ENCODE results near the gene RPL28. TPM values are rescaled to one million over a fixed set of nuclear protein-coding genes. Genes with fewer than 3 reads are reported as not detected.
"Not testable (repeated sequence)": the region's sequence is repeated elsewhere in the genome, so short reads cannot be mapped to it uniquely, and the experiment has no call there.

Gene RPL28
- polyA plus RNA-seq, 3 donors, result 888 to 2,238 (median 2,131) TPM

GRCh38 chr19:55406826-55407549 is 21.3 kb downstream of the RPL28 start:
- 9 to 19% (median 16%) methylated on average over 28 to 35 of the region's 35 CpGs for WGBS, 3 donors
- H3K27ac ChIP-seq (ENCODE audit: low read depth, low read length), result peak overlapping the region; percentile 20

GRCh38 chr19:55407550-55407799 is 21.7 kb downstream of the RPL28 start, which contains the start of gene UBE2S:
Gene UBE2S (minus strand): TSS chr19:55407788. CDS start chr19:55407589, 199 bp downstream.
- peak within 1 kb of the TSS; percentile 97 for H3K27ac ChIP-seq (ENCODE audit: low read depth, low read length)
- 0 to 2% (median 1%) methylated on average over 29 to 36 of the region's 36 CpGs for WGBS, 3 donors

- 0 to 1% (median 1%) methylated on average over 67 to 72 of the region's 72 CpGs for WGBS, 3 donors
- peak overlapping the region; percentile 97 for H3K27ac ChIP-seq (ENCODE audit: low read depth, low read length)
Measured at GRCh38 chr19:55407800-55408532, 22.2 kb downstream of the RPL28 start.

GRCh38 chr19:55408533-55408872 is 22.8 kb downstream of the RPL28 start:
- WGBS, 3 donors, result 54 to 71% (median 62%) methylated on average over 9 of the region's 9 CpGs

GRCh38 chr19:55409179-55409578 is 23.4 kb downstream of the RPL28 start:
- not testable (repeated sequence) for H3K27ac ChIP-seq (ENCODE audit: low read depth, low read length)

More at GRCh38 chr19:55408533-55408872, 22.8 kb downstream of the RPL28 start:
- H3K27ac ChIP-seq (ENCODE audit: low read depth, low read length), result peak overlapping the region; percentile 82

GRCh38 chr19:55410168-55410567 is 24.4 kb downstream of the RPL28 start:
- H3K27ac ChIP-seq (ENCODE audit: low read depth, low read length), result no peak overlapping the region
- WGBS, 3 donors, result 94 to 98% (median 95%) methylated on average over 2 of the region's 2 CpGs

More at GRCh38 chr19:55409179-55409578, 23.4 kb downstream of the RPL28 start:
- 89 to 98% (median 98%) methylated on average over 8 of the region's 8 CpGs for WGBS, 3 donors

GRCh38 chr19:55418185-55418584 is 32.5 kb downstream of the RPL28 start:
- WGBS, 3 donors, result 7 to 21% (median 16%) methylated on average over 7 of the region's 7 CpGs
- H3K27ac ChIP-seq (ENCODE audit: low read depth, low read length), result no peak overlapping the region

- H3K27ac ChIP-seq (ENCODE audit: low read depth, low read length), result no peak overlapping the region
- WGBS, 3 donors, result 49 to 68% (median 66%) methylated on average over 5 of the region's 5 CpGs
Measured at GRCh38 chr19:55419103-55419502, 33.4 kb downstream of the RPL28 start.

GRCh38 chr19:55419624-55420236 is 34.0 kb downstream of the RPL28 start:
- WGBS, 3 donors, result 65 to 79% (median 71%) methylated on average over 5 of the region's 5 CpGs

GRCh38 chr19:55421281-55421680 is 35.5 kb downstream of the RPL28 start:
- not testable (repeated sequence) for H3K27ac ChIP-seq (ENCODE audit: low read depth, low read length)
- WGBS, 3 donors, result 37 to 65% (median 46%) methylated on average over 4 of the region's 4 CpGs

More at GRCh38 chr19:55419624-55420236, 34.0 kb downstream of the RPL28 start:
- H3K27ac ChIP-seq (ENCODE audit: low read depth, low read length), result no peak overlapping the region

- WGBS, 3 donors, result 69 to 76% (median 75%) methylated on average over 13 of the region's 13 CpGs
- no peak overlapping the region for H3K27ac ChIP-seq (ENCODE audit: low read depth, low read length)
Measured at GRCh38 chr19:55423225-55424005, 37.7 kb downstream of the RPL28 start.

- WGBS, 3 donors, result 74 to 83% (median 83%) methylated on average over 3 of the region's 3 CpGs
- H3K27ac ChIP-seq (ENCODE audit: low read depth, low read length), result no peak overlapping the region
Measured at GRCh38 chr19:55424518-55424917, 38.8 kb downstream of the RPL28 start.

- 49 to 78% (median 72%) methylated on average over 2 of the region's 2 CpGs for WGBS, 3 donors
- no peak overlapping the region for H3K27ac ChIP-seq (ENCODE audit: low read depth, low read length)
Measured at GRCh38 chr19:55426042-55426441, 40.3 kb downstream of the RPL28 start.

- WGBS, 3 donors, result 86 to 94% (median 92%) methylated on average over 1 of the region's 1 CpG
- no peak overlapping the region for H3K27ac ChIP-seq (ENCODE audit: low read depth, low read length)
Measured at GRCh38 chr19:55431183-55431582, 45.5 kb downstream of the RPL28 start.

- WGBS, 3 donors, result 81 to 86% (median 85%) methylated on average over 14 of the region's 14 CpGs
Measured at GRCh38 chr19:55432241-55432959, 46.7 kb downstream of the RPL28 start.

GRCh38 chr19:55433292-55433691 is 47.6 kb downstream of the RPL28 start:
- H3K27ac ChIP-seq (ENCODE audit: low read depth, low read length), result no peak overlapping the region
- 5 to 13% (median 10%) methylated on average over 42 to 48 of the region's 48 CpGs for WGBS, 3 donors

More at GRCh38 chr19:55432241-55432959, 46.7 kb downstream of the RPL28 start:
- H3K27ac ChIP-seq (ENCODE audit: low read depth, low read length), result no peak overlapping the region

GRCh38 chr19:55434356-55434919 is 48.7 kb downstream of the RPL28 start:
- no peak overlapping the region for H3K27ac ChIP-seq (ENCODE audit: low read depth, low read length)
- WGBS, 3 donors, result 51 to 92% (median 82%) methylated on average over 4 of the region's 4 CpGs

GRCh38 chr19:55435020-55435419 is 49.3 kb downstream of the RPL28 start:
- no peak overlapping the region for H3K27ac ChIP-seq (ENCODE audit: low read depth, low read length)
- 84 to 98% (median 96%) methylated on average over 4 of the region's 4 CpGs for WGBS, 3 donors

Data from adipose tissue (tissue), 3 donors.